GM18511 (cell line): ENCODE measurements around the gene SRSF10.

Source experiments
- ATAC-seq: cut with Tn5 transposase; IDR thresholded peaks from one replicate; pipeline ENCODE4 v1.9.1; 2021; ENCODE audit warnings: mild to moderate bottlenecking, moderate library complexity; ENCODE audit not compliant: unreplicated experiment

Gene SRSF10

GRCh38 chr1:23914921-23915320 is 65.2 kb downstream of the SRSF10 start:
- ATAC-seq: no peak
